Neural progenitor cell (in vitro differentiated cells): ENCODE measurements around the gene FKBP9.

Experiments used
- EZH2 ChIP-seq: fragments of 200-600 bp; sonication (generic); IDR thresholded peaks from 2 replicates; pipeline ENCODE4 v1.6.1; 2017; ENCODE audit warnings: antibody characterized with exemption, mild to moderate bottlenecking, moderate library complexity
- EZH2phosphoT487 ChIP-seq: fragments of 200-600 bp; sonication (generic); IDR thresholded peaks from 2 replicates; pipeline ENCODE4 v1.6.1; 2017; ENCODE audit warnings: antibody characterized with exemption
- TF ChIP-seq, protein P1 (sequence below): fragments of 200-600 bp; sonication (generic); IDR thresholded peaks from 2 replicates; pipeline ENCODE4 v1.5.1; 2017; ENCODE audit warnings: antibody characterized with exemption, mild to moderate bottlenecking

DNA sequence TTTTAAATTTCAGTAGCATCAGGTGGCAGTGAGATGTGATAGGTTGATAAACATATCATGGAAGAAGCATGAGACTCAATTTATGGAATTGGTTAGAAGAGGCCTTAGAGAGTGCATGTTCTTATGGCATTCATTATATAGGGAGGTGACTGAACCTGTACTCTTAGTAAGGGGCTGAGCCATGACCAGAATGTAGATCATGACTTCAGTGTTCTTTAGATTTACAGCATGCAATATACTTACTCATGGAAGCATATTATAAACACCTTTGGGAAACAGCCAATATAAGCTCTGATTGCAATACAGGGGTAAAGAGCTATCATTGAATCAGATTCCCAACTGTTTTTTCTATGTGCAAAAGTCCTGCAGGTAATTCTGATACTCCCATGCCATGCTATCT, 55.1 kb downstream of the FKBP9 start:
- no peak for TF ChIP-seq EZH2phosphoT487
- TF ChIP-seq, protein P1, sequence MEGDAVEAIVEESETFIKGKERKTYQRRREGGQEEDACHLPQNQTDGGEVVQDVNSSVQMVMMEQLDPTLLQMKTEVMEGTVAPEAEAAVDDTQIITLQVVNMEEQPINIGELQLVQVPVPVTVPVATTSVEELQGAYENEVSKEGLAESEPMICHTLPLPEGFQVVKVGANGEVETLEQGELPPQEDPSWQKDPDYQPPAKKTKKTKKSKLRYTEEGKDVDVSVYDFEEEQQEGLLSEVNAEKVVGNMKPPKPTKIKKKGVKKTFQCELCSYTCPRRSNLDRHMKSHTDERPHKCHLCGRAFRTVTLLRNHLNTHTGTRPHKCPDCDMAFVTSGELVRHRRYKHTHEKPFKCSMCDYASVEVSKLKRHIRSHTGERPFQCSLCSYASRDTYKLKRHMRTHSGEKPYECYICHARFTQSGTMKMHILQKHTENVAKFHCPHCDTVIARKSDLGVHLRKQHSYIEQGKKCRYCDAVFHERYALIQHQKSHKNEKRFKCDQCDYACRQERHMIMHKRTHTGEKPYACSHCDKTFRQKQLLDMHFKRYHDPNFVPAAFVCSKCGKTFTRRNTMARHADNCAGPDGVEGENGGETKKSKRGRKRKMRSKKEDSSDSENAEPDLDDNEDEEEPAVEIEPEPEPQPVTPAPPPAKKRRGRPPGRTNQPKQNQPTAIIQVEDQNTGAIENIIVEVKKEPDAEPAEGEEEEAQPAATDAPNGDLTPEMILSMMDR, result no peak
- TF ChIP-seq EZH2, result no peak
